ENCODE data around the gene PHIP. TPM values are rescaled to one million over a fixed set of nuclear protein-coding genes. Genes with fewer than 3 reads are reported as not detected.

The PHIP gene
- total RNA-seq, 2 donors from 2014 or later, result 20.8 to 22.8 TPM

GRCh38 chr6:79040083-79040482 lies 38.0 kb downstream of the PHIP start:
- H3K4me1 ChIP-seq, result peaks cover 8% of the 10 kb centered on the region
- TF ChIP-seq POLR2A (IDR thresholded peaks at IDR 0.05) (no peak), CTCF (IDR thresholded peaks at IDR 0.05) (no peak)
- intact Hi-C loops (cut with DNase I), result no loop called here
- H3K4me3 ChIP-seq, result no peak overlapping the region
- H3K27ac ChIP-seq, result no peak overlapping the region
- H3K36me3 ChIP-seq (replicated peaks in 1 of 2; ENCODE audit: insufficient read depth in 1 of 2, low read depth in 2 of 2), result peaks cover 0 to 4% of the 10 kb centered on the region in 2 donors
- no peaks in the 10 kb centered on the region for H3K9me3 ChIP-seq
- no peaks in the 10 kb centered on the region for H3K27me3 ChIP-seq
- ATAC-seq (no peak), DNase-seq (no peak)

- no peak overlapping the region for H3K27ac ChIP-seq
- no peak for DNase-seq
- no peak overlapping the region for H3K4me3 ChIP-seq
- no peaks in the 10 kb centered on the region for H3K27me3 ChIP-seq
- no peak for ATAC-seq
- H3K9me3 ChIP-seq, result no peaks in the 10 kb centered on the region
- peaks cover 0 to 4% of the 10 kb centered on the region in 2 donors for H3K36me3 ChIP-seq (replicated peaks in 1 of 2; ENCODE audit: insufficient read depth in 1 of 2, low read depth in 2 of 2)
- H3K4me1 ChIP-seq, result peaks cover 3% of the 10 kb centered on the region
- intact Hi-C loops (cut with DNase I), result no loop called here
- TF ChIP-seq CTCF (IDR thresholded peaks at IDR 0.05) (no peak), POLR2A (IDR thresholded peaks at IDR 0.05) (no peak)
Observed at GRCh38 chr6:79038061-79038460, 40.0 kb downstream of the PHIP start.

- DNase-seq (no peak), ATAC-seq (no peak)
- no peak overlapping the region for H3K27ac ChIP-seq
- H3K36me3 ChIP-seq (replicated peaks in 1 of 2; ENCODE audit: insufficient read depth in 1 of 2, low read depth in 2 of 2), result peaks cover 0 to 6% of the 10 kb centered on the region in 2 donors
- no peaks in the 10 kb centered on the region for H3K9me3 ChIP-seq
- H3K27me3 ChIP-seq, result no peaks in the 10 kb centered on the region
- no peaks in the 10 kb centered on the region for H3K4me1 ChIP-seq
- H3K4me3 ChIP-seq, result no peak overlapping the region
- WGBS, 2 donors, result 61 to 70% methylated on average over 2 of the region's 2 CpGs
- TF ChIP-seq POLR2A (IDR thresholded peaks at IDR 0.05), result no peak
- TF ChIP-seq CTCF (IDR thresholded peaks at IDR 0.05), result no peak
- intact Hi-C loops (cut with DNase I), result no loop called here
Observed at GRCh38 chr6:79034865-79035264, 43.2 kb downstream of the PHIP start.

- Histone ChIP-seq H3K36me3 (replicated peaks in 1 of 2; ENCODE audit: insufficient read depth in 1 of 2, low read depth in 2 of 2) (peaks cover 0 to 6% of the 10 kb centered on the region in 2 donors), H3K27me3 (no peaks in the 10 kb centered on the region), H3K9me3 (no peaks in the 10 kb centered on the region), H3K4me1 (no peaks in the 10 kb centered on the region), H3K27ac (no peak overlapping the region), H3K4me3 (no peak overlapping the region)
- intact Hi-C loops (cut with DNase I), result no loop called here
- TF ChIP-seq CTCF (IDR thresholded peaks at IDR 0.05), result no peak
- no peak for TF ChIP-seq POLR2A (IDR thresholded peaks at IDR 0.05)
- DNase-seq (no peak), ATAC-seq (no peak)
- WGBS, 2 donors, result 92 to 95% methylated on average over 3 of the region's 3 CpGs
Observed at GRCh38 chr6:79033279-79033678, 44.8 kb downstream of the PHIP start.

GRCh38 chr6:79031821-79032590 lies 46.0 kb downstream of the PHIP start:
- ATAC-seq (no peak), DNase-seq (no peak)
- TF ChIP-seq POLR2A (IDR thresholded peaks at IDR 0.05) (no peak), CTCF (IDR thresholded peaks at IDR 0.05) (no peak)
- intact Hi-C loops (cut with DNase I), result no loop called here
- no peaks in the 10 kb centered on the region for H3K27me3 ChIP-seq
- no peak overlapping the region for H3K4me3 ChIP-seq
- no peak overlapping the region for H3K27ac ChIP-seq
- WGBS, 2 donors, result 76 to 87% methylated on average over 3 of the region's 3 CpGs
- no peaks in the 10 kb centered on the region for H3K4me1 ChIP-seq
- no peaks in the 10 kb centered on the region for H3K9me3 ChIP-seq
- peaks cover 0 to 2% of the 10 kb centered on the region in 2 donors for H3K36me3 ChIP-seq (replicated peaks in 1 of 2; ENCODE audit: insufficient read depth in 1 of 2, low read depth in 2 of 2)

All from body of pancreas (tissue), 4 donors.